GM19351 (cell line): ENCODE measurements around the gene PGAM2.
"Not testable (repeated sequence)": the region's sequence is repeated elsewhere in the genome, so short reads cannot be mapped to it uniquely, and the experiment has no call there.

Experiments
- ATAC-seq: cut with Tn5 transposase; IDR thresholded peaks from one replicate; pipeline ENCODE4 v1.9.1; 2021; ENCODE audit warnings: mild to moderate bottlenecking, moderate library complexity; ENCODE audit not compliant: unreplicated experiment

Gene PGAM2

DNA sequence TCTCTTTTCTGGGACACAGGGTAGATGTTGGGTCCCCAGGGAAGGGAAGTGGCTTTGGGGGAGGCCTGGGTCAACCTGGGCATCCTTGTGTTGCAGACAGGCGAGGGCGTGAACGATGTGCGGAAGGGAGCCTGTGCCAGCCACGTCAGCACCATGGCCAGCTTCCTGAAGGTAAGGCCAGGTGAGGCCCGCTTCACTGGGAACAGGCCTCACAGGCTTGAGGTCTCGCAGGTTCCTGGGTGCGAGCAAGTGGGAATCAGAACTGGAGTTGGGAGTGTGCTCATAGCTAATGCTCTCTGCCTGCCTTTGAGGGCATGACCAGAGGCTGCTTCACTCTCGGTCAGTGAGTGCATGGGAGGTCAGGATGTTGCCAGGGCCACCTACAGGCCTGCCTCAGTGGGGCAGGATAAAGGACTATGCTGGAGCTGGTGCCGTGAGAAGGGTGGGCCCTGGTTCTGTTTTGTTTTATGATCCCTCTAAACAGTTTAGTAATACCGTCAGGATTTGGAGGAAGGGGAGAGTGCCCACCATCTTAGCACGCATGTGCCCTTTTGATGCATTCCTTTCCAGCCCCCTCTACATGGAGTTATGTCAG, 12.5 kb downstream of the PGAM2 start:
- no peak for ATAC-seq

DNA sequence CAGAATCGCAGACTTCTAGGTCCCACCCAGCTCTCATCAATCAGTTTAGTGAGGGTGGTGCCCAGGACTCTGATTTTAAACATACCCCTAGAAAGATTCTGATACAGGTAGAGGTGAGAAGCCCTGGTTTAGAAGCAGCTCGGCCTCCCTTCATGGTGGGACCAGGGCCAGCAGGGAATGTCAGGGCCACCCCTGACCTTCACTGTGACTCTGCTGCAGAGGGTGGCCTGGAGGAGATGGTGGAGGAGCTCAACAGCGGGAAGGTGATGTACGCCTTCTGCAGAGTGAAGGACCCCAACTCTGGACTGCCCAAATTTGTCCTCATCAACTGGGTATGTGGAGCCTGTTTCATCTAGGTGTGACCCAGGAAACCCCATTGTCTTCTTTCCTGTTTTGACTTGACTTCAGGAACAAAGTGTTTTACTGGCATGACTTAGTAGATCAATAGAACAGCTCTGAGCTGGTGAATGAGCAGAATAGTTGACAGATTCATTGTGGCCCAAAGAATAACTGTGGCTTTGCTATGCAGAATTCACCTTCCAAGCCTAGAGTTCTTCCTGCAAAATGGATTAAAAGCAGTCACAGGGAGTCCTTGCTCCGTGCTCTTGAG, 13.7 kb downstream of the PGAM2 start:
- ATAC-seq: no peak

DNA sequence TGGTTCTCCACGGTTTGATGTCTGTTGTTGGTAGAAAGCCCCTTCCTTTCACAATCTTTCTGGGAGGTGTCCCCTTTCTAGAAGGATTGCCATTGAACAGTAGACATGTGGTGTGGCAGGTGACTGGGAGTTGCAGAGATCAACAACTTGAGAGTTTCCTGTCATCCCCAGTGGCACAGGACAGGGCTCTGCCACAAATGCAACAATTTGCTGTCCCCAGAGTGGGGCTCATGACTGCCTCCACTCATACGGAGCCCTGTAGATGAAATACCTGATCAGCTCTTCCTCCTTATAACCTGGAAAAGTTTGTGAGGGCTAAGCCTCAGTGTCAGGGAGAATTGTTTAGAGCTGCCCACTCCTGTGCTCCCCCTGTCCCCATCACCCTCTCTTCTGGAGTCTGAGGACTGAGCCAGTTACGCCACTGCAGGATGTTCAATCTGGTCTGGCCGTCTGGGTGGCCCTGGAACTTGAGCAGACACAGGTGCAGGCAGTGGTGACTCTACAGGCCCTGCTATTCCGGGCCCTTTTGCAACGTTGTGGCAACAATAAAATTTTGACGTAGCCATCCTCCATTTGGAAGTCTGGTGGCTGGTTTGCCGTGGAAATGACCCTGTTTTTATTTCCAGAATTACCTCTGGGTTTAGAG, 14.3 kb downstream of the PGAM2 start:
- ATAC-seq: no peak

DNA sequence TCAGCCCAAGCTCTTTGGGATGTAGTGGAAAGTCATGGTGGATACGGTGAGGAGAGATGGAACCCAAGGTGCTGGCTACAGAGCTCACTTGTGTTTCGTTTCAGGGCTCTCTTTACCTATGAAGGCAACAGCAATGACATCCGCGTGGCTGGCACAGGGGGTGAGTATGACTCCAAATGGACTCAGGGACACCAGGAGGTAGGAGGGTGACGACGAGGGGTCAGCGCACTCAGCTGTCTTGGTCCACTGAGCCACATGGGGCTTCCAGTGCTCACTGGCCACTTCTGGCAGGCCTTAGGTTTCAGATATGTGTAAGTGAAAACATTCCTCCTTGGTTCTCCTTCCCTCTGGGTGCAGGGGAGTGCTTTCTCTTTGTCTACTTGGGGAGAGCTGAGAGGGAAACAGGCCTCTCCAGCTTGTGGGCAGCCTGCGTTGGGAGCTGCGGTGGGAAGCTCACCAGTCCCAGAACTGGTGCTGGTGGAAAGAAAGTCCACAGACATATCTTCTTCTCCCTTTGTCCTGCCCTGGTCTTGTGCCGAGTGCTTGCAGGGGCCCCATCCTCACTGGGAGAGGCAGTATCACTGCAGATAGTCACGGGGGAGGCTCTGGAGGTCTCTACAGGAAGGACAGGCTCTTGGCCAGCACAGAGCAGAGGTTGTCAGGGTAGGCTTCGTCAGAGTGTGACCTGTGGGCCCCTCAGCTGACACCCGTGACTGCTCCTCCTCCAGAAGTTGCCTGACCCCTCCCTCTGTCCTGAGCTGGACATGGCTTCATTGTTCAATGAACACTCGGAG, 15.0 kb downstream of the PGAM2 start:
- no peak for ATAC-seq

DNA sequence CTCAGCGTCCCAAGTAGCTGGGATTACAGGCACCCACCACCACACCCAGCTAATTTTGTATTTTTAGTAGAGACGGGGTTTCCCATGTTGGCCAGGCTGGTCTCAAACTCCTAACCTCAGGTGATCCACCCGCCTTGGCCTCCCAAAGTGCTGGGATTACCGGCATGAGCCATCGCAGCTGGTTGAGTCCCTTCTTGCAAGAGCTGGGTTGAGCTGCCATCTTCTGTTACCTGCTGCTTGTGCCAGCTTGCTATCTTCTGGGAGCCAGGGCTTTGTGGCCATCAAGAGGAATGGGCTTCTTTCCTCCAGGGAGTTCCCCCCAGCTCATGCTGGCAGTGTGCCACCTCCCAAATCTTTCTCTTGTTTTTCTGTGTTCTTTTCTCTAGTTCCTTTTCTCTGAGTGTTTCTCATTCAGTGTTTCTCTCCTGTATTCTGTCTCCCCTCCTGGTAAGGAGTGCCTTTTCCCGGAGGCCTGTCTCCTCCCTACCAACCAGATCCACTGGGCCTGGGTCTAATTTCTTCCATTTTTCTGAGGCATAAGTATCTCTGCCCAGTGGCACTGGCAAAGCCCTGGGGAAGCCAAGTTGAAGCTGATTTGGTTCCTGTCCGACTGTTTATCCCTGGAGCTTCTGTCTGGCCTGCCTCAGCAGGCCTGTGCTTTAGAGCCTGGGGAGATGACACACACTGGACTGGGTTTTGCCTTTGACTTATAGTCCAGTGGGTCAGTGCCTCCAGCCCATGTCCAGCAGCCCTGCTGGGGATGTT, 17.2 kb downstream of the PGAM2 start:
- no peak for ATAC-seq

DNA sequence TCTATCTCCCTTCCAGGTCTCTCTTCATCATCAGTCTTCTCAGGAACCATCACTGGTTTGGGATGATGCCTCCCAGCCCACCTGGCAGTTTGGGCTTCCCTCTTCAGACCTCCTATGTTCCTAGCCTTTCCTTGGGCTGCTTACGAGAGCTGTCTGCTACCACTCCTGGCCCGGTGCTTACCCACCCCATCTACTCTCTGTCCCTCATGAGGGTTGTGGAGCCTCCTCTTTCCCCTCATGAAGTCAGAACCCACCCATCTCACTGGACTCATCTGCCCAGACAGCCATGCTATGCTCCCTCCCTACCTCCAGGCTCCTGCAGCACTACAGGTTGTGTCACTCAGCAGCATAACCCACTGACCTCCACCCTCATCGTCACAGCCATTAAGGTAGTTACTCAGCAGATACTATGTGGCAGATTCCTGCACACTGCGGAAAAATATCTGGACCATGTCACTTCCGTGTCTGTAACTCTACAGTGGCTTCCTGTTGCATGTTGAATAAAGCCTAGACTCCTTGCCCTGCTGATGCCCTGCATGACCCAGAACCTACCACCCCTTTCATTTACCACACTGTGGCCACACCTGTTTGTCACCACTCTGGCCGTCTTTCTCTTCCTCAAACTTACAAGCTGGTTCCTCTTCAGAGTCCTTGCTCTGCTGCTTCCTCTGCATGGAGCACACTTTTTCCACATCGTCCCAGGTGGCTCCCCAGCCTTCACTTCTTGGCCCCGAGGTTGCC, 18.9 kb downstream of the PGAM2 start:
- ATAC-seq: peak; percentile 47

DNA sequence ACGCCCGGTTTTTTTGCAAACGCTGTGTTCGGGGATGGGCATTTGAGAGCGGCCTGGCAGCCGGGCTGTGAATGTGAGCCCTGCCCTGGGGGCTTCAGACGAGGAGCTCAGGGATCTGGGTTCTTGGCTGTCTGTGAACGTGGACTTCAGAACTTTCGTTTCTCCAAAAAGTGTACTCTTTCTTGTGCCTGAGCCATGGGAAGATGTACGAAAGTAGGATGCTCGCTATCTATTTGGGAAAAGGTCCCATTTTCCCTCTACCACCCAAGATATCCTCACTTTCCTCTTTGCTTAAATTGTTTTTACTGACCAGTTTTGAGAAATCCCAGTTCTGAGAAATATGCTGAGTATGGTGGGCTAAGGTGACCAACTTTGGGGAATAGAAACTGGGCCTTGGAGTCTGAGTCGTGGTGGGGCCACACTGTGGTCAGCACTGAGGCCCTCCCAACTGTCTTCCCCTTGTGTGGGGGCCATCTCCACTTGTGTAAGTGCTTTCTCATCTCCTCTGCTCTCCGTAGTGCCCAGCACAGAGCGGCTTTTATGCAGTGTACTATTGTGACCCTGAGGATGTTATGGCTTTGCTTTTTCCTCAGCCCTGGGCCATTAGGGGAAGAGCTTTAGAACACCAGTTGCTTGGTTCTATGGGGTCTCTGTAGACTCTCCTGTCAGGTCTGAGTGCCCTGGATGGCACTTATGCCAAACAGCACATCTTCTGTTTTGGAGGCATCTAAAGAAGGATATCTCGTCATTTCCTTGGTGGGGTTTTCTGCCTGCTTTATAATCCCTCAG, 19.9 kb downstream of the PGAM2 start:
- ATAC-seq: no peak

DNA sequence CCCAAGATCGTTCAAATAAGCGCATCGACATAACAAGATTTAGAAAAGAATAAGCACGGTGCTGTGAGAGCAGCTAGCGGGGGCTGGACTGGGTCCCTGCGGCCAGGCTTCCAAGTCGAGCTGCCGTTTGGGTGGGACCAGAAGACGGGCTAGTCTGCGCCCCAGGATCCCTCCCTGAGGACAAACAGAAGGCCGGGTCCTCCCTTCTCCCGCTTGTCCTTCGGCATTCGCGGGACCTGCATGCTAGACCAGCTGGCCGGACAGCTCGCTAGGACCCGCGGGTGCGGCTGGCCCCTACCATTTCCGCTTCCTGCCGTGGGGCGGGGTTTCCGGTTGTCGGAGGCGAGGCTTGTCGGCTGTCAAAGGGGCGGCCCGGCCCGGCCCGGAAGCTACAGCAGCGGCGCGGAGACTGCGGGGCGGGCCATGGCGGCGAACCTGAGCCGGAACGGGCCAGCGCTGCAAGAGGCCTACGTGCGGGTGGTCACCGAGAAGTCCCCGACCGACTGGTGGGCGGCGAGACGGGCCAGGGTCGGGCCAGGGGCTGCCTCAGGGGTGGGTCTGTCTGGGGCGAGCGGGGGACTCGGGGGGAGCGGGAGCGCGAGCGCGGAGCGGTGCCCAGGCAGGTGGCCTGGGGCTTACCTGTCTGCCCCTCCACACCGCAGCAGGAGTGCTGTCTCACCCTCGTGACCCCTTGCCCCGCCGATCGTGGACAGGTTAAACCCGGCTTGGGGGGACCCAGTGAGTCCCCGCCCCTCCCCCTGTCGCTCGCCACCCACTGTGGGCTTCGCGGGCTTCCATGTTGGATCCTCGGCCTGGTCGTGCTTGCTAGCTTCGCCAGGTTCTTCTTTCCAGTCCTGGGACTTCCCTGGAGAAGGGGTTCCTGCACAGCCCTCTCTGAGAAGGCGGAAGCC, 20.8 kb downstream of the PGAM2 start, which contains the start of gene DBNL:
TSS of gene DBNL (plus strand) at position 388 of the 911 bp plus-strand sequence. CDS start at position 424, 36 bp downstream.
- peak; percentile 70 for ATAC-seq

DNA sequence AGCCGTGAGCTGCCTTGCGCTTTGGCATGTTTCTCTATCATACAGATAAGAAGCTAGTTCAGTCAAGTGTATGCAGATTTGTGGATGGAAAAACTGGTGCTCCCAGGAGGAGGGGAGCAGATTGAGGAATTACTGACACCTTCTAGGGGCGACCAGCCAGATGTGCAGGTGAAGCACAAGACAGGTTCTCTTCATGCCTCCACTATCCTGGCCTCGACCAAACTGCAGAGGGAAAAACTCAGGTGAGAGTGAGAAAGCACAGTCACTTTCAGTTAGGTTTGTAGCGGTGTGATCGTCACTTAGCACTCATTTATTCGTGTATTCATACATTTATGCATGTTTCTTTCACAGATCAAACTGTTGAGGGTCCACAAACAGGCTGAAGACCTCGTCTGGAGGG, 21.5 kb downstream of the PGAM2 start:
- no peak for ATAC-seq

DNA sequence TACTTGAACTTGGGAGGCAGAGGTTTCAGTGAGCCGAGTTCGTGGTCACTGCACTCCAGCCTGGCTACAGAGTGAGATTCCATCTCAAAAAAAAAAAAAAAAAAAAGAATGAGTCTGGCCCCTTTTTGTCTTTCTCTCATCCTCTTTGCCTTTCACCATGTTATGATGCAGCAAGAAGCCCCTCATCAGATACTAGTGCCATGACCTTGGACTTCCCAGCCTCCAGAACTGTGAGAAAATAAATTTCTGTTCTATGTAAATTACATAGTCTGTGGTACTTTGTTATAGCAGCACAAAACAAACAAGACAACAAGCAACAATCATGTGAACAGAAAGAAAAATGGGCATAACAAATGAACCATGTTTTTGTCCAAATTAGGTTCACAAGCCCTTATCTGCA, 23.1 kb downstream of the PGAM2 start:
- no peak for ATAC-seq

DNA sequence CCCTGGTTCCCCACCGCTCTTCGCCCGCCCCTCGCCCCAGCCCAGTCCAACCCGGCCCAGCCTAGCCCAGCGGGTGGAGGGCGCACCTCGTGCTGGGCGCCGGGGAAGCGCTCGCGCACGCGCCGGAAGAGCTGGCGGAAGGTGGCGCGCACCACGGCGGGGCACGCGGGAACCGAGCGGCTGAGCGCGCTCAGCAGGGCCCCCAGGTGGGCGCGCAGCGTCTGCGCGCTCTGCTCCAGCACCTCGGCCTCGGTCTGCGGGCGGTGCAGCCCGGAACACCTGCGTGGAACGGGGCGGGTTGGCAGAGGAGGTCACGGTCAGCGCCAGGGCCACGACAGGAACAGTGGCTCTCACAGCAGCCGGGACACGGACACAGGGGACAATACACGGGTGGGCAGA, 24.9 kb downstream of the PGAM2 start:
- ATAC-seq: peak; percentile 43

DNA sequence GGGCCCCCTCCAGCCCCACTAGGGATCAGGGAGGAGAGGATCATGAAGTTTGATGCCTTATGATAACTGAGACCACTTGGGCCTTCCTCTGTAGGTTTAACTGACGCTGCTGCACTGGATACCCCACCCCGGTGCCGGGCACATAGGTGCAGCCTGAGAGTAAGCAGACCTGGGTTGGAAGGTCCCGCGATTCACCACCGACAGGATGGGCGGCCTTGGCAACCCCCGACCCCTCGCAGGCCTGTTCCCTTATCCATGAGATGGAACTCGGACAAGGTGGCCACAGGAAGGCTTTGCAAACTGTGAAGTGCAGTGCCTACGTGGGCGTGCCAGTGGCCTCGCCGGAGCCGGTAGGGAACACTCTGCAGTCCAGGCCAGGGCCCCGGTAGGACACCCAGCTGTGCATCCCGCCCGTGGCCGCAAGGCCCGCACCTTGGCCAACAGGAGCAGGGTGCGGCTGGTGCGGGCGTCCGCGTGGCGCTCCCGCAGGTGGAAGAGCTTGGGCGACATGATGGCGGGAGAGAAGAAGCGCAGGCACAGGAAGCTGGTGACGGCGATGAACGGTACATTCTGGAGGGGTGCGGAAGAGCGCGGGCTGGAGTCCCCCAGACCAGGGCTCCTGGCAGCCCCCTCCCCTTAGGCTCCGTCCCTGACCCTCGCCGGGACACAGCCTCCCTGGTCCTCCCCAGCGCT, 25.4 kb downstream of the PGAM2 start:
- ATAC-seq: not testable (repeated sequence)

DNA sequence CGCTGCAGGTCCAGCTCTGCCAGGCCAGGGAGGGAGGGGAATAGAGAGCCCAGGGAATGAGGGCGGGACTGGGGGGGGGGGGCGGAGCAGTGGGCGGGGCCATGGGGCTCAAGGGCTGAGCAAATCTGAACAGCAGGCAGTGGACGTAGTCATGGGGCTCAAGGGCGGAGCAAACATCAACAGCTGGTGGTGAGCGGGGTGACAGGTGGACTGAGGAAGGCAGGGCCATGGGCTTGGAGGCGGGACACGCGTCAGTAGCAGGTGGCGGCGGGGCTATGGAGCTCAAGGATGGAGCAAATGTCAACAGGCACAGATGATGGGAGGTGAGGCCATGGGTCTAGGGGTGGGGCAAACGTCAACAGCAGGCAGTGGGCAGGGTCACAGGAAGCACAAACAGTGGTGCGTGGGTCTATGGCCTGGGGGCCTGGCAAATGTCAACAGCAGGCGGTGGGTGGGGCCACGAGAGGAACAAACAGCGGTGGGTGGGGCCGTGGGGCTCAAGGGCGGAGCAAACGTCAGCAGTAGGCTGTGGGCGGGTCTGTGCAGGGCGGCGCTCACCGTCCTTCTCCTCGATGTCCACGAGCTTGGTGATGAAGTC, 26.3 kb downstream of the PGAM2 start:
- ATAC-seq: peak; percentile 67

DNA sequence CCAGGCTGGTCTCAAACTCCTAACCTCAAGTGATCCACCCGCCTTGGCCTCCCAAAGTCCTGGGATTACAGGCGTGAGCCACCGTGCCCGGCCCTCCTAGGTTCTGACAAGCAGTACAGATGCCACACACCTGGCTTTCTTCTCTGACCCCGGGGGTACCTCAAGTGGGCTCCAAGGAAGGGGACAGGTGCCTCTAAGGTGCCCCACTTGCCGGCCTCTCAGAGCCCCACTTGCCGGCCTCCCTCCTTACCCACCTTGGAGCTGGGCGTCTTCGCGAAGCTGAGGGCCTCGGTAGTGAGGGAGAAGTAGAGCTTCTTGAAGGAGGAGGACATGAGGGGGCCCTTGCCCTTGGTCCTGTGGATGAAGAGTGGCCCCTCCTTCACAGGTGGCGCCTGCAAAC, 26.8 kb downstream of the PGAM2 start:
- ATAC-seq: not testable (repeated sequence)

DNA sequence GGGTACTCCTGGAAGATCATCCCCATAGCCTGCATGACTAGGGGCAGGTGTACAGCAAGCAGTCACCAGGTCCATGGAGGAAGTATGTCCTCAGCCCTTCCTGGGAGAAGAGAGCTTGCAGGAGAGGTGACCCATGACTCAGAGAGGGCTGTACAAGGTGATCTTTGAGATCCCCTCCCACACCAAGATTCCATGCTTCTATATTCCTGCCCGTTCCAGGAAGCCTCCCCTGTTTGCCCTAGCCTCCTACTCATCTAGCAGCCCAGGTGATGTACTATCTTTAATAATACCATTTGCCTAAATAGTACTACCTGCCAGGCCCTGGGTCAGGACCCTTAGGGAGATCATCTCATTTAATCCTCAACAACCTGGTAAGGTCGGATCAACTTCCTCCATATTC, 27.4 kb downstream of the PGAM2 start:
- not testable (repeated sequence) for ATAC-seq

DNA sequence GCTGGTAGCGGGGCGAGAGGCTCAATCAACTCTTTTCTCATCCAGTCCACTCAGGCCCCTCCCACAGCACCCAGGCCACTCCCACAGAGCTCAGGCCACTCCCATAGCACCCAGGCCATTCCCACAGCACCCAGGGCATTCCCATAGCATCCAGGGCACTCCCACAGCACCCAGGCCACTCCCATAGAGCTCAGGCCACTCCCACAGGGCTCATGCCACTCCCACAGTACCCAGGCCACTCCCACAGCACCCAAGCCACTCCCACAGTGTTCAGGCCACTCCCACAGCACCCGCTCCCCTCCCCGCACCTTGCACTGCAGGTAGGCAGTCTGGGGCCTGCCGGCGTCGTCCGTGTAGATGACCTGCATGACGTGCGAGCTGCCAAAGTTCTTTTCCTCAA, 29.0 kb downstream of the PGAM2 start:
- ATAC-seq: not testable (repeated sequence)
